Endothelial cell of umbilical vein (primary cell): ENCODE results near the gene MLX. TPM values are rescaled to one million over a fixed set of nuclear protein-coding genes. Genes with fewer than 3 reads are reported as not detected.

Source experiments
- BruUV-seq: library from RNA; stranded (reverse); fragments of 400-500 nt; replicated peaks from 2 replicates; lab custom pipeline; 2021; lab: Mats Ljungman, UMichigan
- CTCF ChIA-PET: fragments of 300-600, 350-600 bp; sonication (Branson Sonifier 250); formaldehyde crosslinking; loops from one replicate; lab custom pipeline; 2021; ENCODE audit warnings: antibody characterized with exemption, inconsistent platforms; lab: Charles Lee
- POLR2A ChIA-PET: fragments of 300-600, 350-600 bp; sonication (Branson Sonifier 250); formaldehyde crosslinking; loops from one replicate; lab custom pipeline; 2021; ENCODE audit warnings: antibody characterized with exemption, inconsistent platforms; lab: Charles Lee
- DNase-seq: peaks from one replicate; pipeline ENCODE4 v3.0.0-alpha.2; 2011; ENCODE audit warnings: low read depth, low spot score
- FAIRE-seq: peaks from 2 replicates; lab custom pipeline; 2011; peaks lifted over from hg19 to GRCh38; lab: Jason Lieb, UNC
- H2AFZ ChIP-seq: 2 replicates; pipeline ENCODE4 v1.6.0; 2012; ENCODE audit warnings: low read depth, low read length, control low read depth, inconsistent platforms
- H3K27ac ChIP-seq: 2 replicates; pipeline ENCODE4 v1.5.1; 2011; ENCODE audit warnings: low read depth, mild to moderate bottlenecking, control low read depth, low read length, moderate library complexity; ENCODE audit not compliant: insufficient read depth
- H3K27me3 ChIP-seq, 2 experiments: 2 replicates each; pipeline versions ENCODE4 v1.6.0 to v1.6.1; 2011; ENCODE audit warnings: low read length in 2 of 2, mixed read lengths in 1 of 2; ENCODE audit not compliant: control insufficient read depth in 2 of 2, insufficient read depth in 2 of 2
- H3K36me3 ChIP-seq, 2 experiments: 2 replicates in 1 of 2; 3 replicates in 1 of 2; pipeline ENCODE4 v1.5.1; 2011; ENCODE audit warnings: low read length in 2 of 2, mild to moderate bottlenecking in 1 of 2, moderate library complexity in 1 of 2; ENCODE audit not compliant: control insufficient read depth in 2 of 2, insufficient read depth in 2 of 2; ENCODE audit errors: extremely low read depth in 1 of 2
- H3K4me1 ChIP-seq: 3 replicates; pipeline ENCODE4 v1.5.1; 2011; ENCODE audit warnings: mild to moderate bottlenecking, low read length; ENCODE audit not compliant: control insufficient read depth, insufficient read depth; ENCODE audit errors: extremely low read depth
- H3K4me2 ChIP-seq: 2 replicates; pipeline ENCODE4 v1.6.1; 2011; ENCODE audit warnings: low read length, control low read depth, mixed read lengths; ENCODE audit not compliant: insufficient read depth
- H3K4me3 ChIP-seq, 3 experiments: fragments of 200-600 bp in 1 of 3; sonication (generic), shearing (Covaris generic) in 1 of 3; replicated peaks in 1 of 3; 2 replicates each; pipeline ENCODE4 v1.5.1; 2011 to 2016; ENCODE audit warnings: control low read depth in 3 of 3, low read length in 3 of 3, mild to moderate bottlenecking in 2 of 3, inconsistent platforms in 1 of 3, low read depth in 1 of 3, moderate library complexity in 1 of 3; ENCODE audit not compliant: insufficient read depth in 1 of 3
- H3K79me2 ChIP-seq: 2 replicates; pipeline ENCODE4 v1.6.0; 2012; ENCODE audit warnings: low read length, inconsistent platforms; ENCODE audit not compliant: control insufficient read depth, insufficient read depth
- H3K9ac ChIP-seq: replicated peaks from 2 replicates; pipeline ENCODE3; 2011; ENCODE audit warnings: low read length, control low read depth; ENCODE audit not compliant: insufficient read depth; ENCODE audit errors: extremely low read depth
- H3K9me1 ChIP-seq: replicated peaks from 3 replicates; pipeline ENCODE4 v1.6.0; 2011; ENCODE audit warnings: mild to moderate bottlenecking, low read length; ENCODE audit not compliant: control insufficient read depth, insufficient read depth; ENCODE audit errors: extremely low read depth
- H3K9me3 ChIP-seq: replicated peaks from 2 replicates; pipeline ENCODE4 v1.5.1; 2012; ENCODE audit warnings: low read length, inconsistent platforms; ENCODE audit not compliant: control insufficient read depth, insufficient read depth
- H4K20me1 ChIP-seq: replicated peaks from 2 replicates; pipeline ENCODE3; 2011; ENCODE audit warnings: mild to moderate bottlenecking, low read length; ENCODE audit not compliant: control insufficient read depth, insufficient read depth; ENCODE audit errors: extremely low read depth
- CTCF ChIP-seq, 2 donors: IDR thresholded peaks; 1 replicate in 1 of 2; 2 replicates in 1 of 2; pipeline ENCODE4 v1.5.1; 2011; ENCODE audit warnings: low read length in 2 of 2, mild to moderate bottlenecking in 2 of 2, moderate library complexity in 2 of 2, control low read depth in 1 of 2, inconsistent platforms in 1 of 2, low read depth in 1 of 2; ENCODE audit not compliant: insufficient read depth in 1 of 2; ENCODE audit errors: extremely low read depth in 1 of 2
- EZH2 ChIP-seq: IDR thresholded peaks from 2 replicates; pipeline ENCODE4 v1.6.1; 2012; ENCODE audit warnings: borderline replicate concordance, low read depth, mild to moderate bottlenecking, moderate library complexity, low read length, inconsistent platforms; ENCODE audit not compliant: severe bottlenecking
- FOS ChIP-seq: IDR thresholded peaks from 2 replicates; pipeline ENCODE4 v1.6.1; 2011; ENCODE audit warnings: mild to moderate bottlenecking, low read length, moderate library complexity, borderline replicate concordance; ENCODE audit not compliant: insufficient read depth
- GATA2 ChIP-seq: IDR thresholded peaks from 2 replicates; pipeline ENCODE4 v1.7.0; 2011; ENCODE audit warnings: low read depth, mild to moderate bottlenecking, moderate library complexity, mixed read lengths, low read length; ENCODE audit not compliant: insufficient read length, insufficient read depth
- JUN ChIP-seq: IDR thresholded peaks from 2 replicates; pipeline ENCODE4 v1.6.1; 2011; ENCODE audit warnings: borderline replicate concordance, low read depth; ENCODE audit not compliant: insufficient read length, insufficient read depth
- MAX ChIP-seq: IDR thresholded peaks from 2 replicates; pipeline ENCODE4 v1.6.1; 2011; ENCODE audit not compliant: insufficient read depth, insufficient read length
- MYC ChIP-seq: IDR thresholded peaks from one replicate; pipeline ENCODE4 v1.6.1; 2011; ENCODE audit warnings: mild to moderate bottlenecking, low read depth, low read length
- POLR2A ChIP-seq: IDR thresholded peaks from 2 replicates; pipeline ENCODE4 v1.6.1; 2012; ENCODE audit warnings: low read depth, mild to moderate bottlenecking, control low read depth, low read length
- POLR2AphosphoS5 ChIP-seq: IDR thresholded peaks from 2 replicates; pipeline ENCODE4 v1.6.1; 2012; ENCODE audit warnings: low read depth, mild to moderate bottlenecking, control low read depth, low read length, moderate library complexity; ENCODE audit not compliant: insufficient read depth
- dilution Hi-C: fragments of 300-500 bp; cut with MboI; formaldehyde crosslinking; loops from one replicate; pipeline ENCODE4 v1.15.0; 2019; ENCODE audit warnings: low sequenced_read_pairs; ENCODE audit not compliant: extremely low pct_ligation_motif_present
- intact Hi-C: fragments of 100-400 bp; cut with micrococcal nuclease; formaldehyde crosslinking; loops from one replicate; pipeline ENCODE4 v1.10.0; 2022
- polyA plus RNA-seq, 4 experiments: library from polyadenylated mRNA; depleted of rRNA in 3 of 4; stranded (reverse) in 3 of 4; unstranded in 1 of 4; fragments of >200 nt; gene quantifications; 2 replicates each; pipeline versions ENCODE4 v1.2.1 to v1.2.3, GENCODE V29; 2011 to 2012; ENCODE audit warnings: missing spikeins in 1 of 4
- total RNA-seq: library from RNA; stranded (reverse); gene quantifications from 2 replicates; pipeline ENCODE4 v1.2.3, GENCODE V29; 2021

Gene MLX
- total and polyA plus RNA-seq, 2 donors (not counting 3 experiments of a cell fraction or from before 2014, with no cell fraction given) = 40.3 to 42.7 TPM

DNA sequence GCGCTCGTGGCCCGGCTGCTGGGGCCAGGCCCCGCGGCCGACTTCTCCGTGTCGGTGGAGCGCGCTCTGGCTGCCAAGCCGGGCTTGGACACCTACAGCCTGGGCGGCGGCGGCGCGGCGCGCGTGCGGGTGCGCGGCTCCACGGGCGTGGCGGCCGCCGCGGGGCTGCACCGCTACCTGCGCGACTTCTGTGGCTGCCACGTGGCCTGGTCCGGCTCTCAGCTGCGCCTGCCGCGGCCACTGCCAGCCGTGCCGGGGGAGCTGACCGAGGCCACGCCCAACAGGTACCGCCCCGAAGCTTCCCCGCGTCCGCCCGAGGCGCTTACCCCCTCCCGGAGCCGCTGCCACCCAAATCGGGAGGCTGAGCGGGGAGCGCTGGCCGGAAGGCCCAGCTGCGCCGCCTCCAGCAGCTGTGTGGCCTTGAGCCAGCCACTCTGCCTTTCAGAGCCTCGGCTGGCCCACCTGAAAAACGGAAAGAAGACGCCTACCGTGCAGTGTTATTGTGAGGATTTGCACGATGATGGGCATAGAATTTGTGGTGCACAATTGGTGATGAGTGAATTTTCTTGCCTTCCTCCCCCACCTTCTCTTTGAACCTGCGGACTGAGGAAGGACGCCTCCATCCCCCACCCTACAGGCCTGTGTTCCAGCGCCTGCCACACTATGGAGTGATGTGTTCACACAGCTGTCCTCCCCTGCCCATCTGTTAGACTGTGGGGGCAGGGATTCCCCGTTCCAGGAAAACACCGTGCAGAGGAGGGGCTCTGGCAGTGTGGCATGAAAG, 30.3 kb upstream of the MLX start:
- H3K36me3 ChIP-seq = peaks cover 0 to 5% of the 10 kb centered on the region in 2 experiments
- POLR2A ChIA-PET = interaction anchor here (1.0 to 1.6 kb wide), 3 partner anchors 16 to 114 kb away, joined by 4 to 5 read pairs (median 4); partner anchors contain the start of gene CAVIN1
- no peaks in the 10 kb centered on the region for H3K9me1 ChIP-seq
- H3K27ac ChIP-seq = peak overlapping the region; percentile 79
- CTCF ChIA-PET = interaction anchor here (0.7 to 3.1 kb wide), 7 partner anchors 9 to 140 kb away, joined by 3 to 14 read pairs (median 4); partner anchors contain the start of genes PLEKHH3 and PSMC3IP
- H2AFZ ChIP-seq = peak overlapping the region; percentile 20
- H3K9ac ChIP-seq = peak overlapping the region; percentile 80
- H4K20me1 ChIP-seq = no peaks in the 10 kb centered on the region
- FAIRE-seq (peak; percentile 77), DNase-seq (peak; percentile 49)
- dilution Hi-C loops (no loop called here), intact Hi-C loops (loop anchor here (1.0 to 2.0 kb wide), 2 partner anchors 18 kb away; no protein-coding TSS in a partner anchor)
- BruUV-seq = TSS peak; percentile 29
- H3K27me3 ChIP-seq = no peaks in the 10 kb centered on the region
- peaks cover 24% of the 10 kb centered on the region for H3K4me1 ChIP-seq
- peak overlapping the region; percentile 29 to 80 (median 49) for H3K4me3 ChIP-seq
- peaks cover 4% of the 10 kb centered on the region for H3K79me2 ChIP-seq
- TF ChIP-seq MAX (peak; percentile 49), POLR2AphosphoS5 (no peak)
- peak overlapping the region; percentile 79 for H3K4me2 ChIP-seq
- H3K9me3 ChIP-seq = no peaks in the 10 kb centered on the region

- no TSS peak for BruUV-seq
- Histone ChIP-seq H3K9ac (peak overlapping the region; percentile 80), H2AFZ (no peak overlapping the region), H3K4me3 (peak overlapping the region in 2 of 3 experiments; percentile 49 to 80), H3K36me3 (peaks cover 0 to 5% of the 10 kb centered on the region in 2 experiments), H3K9me3 (no peaks in the 10 kb centered on the region), H4K20me1 (no peaks in the 10 kb centered on the region), H3K79me2 (peaks cover 4% of the 10 kb centered on the region), H3K4me2 (peak overlapping the region; percentile 79), H3K27ac (no peak overlapping the region), H3K9me1 (no peaks in the 10 kb centered on the region), H3K27me3 (no peaks in the 10 kb centered on the region), H3K4me1 (peaks cover 23% of the 10 kb centered on the region)
- TF ChIP-seq FOS (no peak), MYC (no peak), MAX (no peak), POLR2A (no peak), POLR2AphosphoS5 (no peak), CTCF (IDR thresholded peaks at IDR 0.05; ENCODE audit: extremely low read depth in 1 of 2, insufficient read depth in 1 of 2, low read depth in 1 of 2, low read length in 2 of 2) (no peak), EZH2 (no peak), GATA2 (no peak), JUN (no peak)
- dilution Hi-C loops (no loop called here), intact Hi-C loops (loop anchor here (2.0 kb wide), 1 partner anchor 18 kb away; no protein-coding TSS in a partner anchor)
- DNase-seq (no peak), FAIRE-seq (no peak)
- ChIA-PET CTCF (interaction anchor here (1.8 to 3.1 kb wide), 3 partner anchors 10 to 20 kb away, joined by 11 to 14 read pairs (median 12); no protein-coding TSS in a partner anchor), POLR2A (interaction anchor here (1.1 kb wide), 1 partner anchor 114 kb away, joined by 4 read pairs; the partner anchor contains the start of gene CAVIN1)
Observed at GRCh38 chr17:42537156-42537805, 29.6 kb upstream of the MLX start.
